HepG2 (cell line): Measurements from ENCODE around the gene OR52W1. TPM values are rescaled to one million over a fixed set of nuclear protein-coding genes. Genes with fewer than 3 reads are reported as not detected.

Experiments used
- ARID3A ChIP-seq: IDR thresholded peaks from 2 replicates; pipeline ENCODE4 v1.6.1; 2012; ENCODE audit warnings: low read depth, low read length, improper control_type of control experiment
- DPF2 ChIP-seq: sonication (generic); formaldehyde crosslinking; IDR thresholded peaks from 2 replicates; pipeline ENCODE4 v1.4.0; 2020; ENCODE audit warnings: mild to moderate bottlenecking, low read depth, missing genetic modification reagents, borderline replicate concordance
- FOXA3 ChIP-seq: IDR thresholded peaks from 2 replicates; pipeline ENCODE4 v1.6.1; 2016; ENCODE audit warnings: missing genetic modification reagents, missing compliant biosample characterization
- FOXO4 ChIP-seq: sonication (generic); formaldehyde crosslinking; conservative IDR thresholded peaks from 2 replicates; pipeline ENCODE4 v1.8.1; 2023; ENCODE audit warnings: missing genetic modification reagents
- GATA4 ChIP-seq: sonication (generic); IDR thresholded peaks from 2 replicates; pipeline ENCODE4 v1.6.1; 2016; ENCODE audit warnings: antibody characterized with exemption, low read depth, borderline replicate concordance
- GATAD2A ChIP-seq: IDR thresholded peaks from 2 replicates; pipeline ENCODE4 v1.6.1; 2016
- GPN1 ChIP-seq: sonication (generic); formaldehyde crosslinking; IDR thresholded peaks from 2 replicates; pipeline ENCODE4 v1.5.1; 2020; ENCODE audit warnings: missing genetic modification reagents, borderline replicate concordance
- GTF3A ChIP-seq: sonication (generic); formaldehyde crosslinking; conservative IDR thresholded peaks from 2 replicates; pipeline ENCODE4 v1.4.0; 2020; ENCODE audit warnings: mild to moderate bottlenecking, missing genetic modification reagents
- KDM5A ChIP-seq: fragments of 200-600 bp; sonication (generic); IDR thresholded peaks from 2 replicates; pipeline ENCODE4 v1.7.0; 2018; ENCODE audit warnings: antibody characterized with exemption, mild to moderate bottlenecking, low read length, borderline replicate concordance
- MYC ChIP-seq: sonication (generic); formaldehyde crosslinking; IDR thresholded peaks from 2 replicates; pipeline ENCODE4 v1.9.0; 2021; ENCODE audit warnings: missing genetic modification reagents, borderline replicate concordance
- NCOA5 ChIP-seq: sonication (generic); formaldehyde crosslinking; IDR thresholded peaks from 2 replicates; pipeline ENCODE4 v1.4.0; 2020; ENCODE audit warnings: missing genetic modification reagents
- NKX3-1 ChIP-seq: sonication (generic); formaldehyde crosslinking; IDR thresholded peaks from 2 replicates; pipeline ENCODE4 v1.5.0; 2020; ENCODE audit warnings: missing genetic modification reagents
- NR2F6 ChIP-seq, 2 experiments: IDR thresholded peaks; 2 replicates each; pipeline ENCODE4 v1.6.1; 2016; ENCODE audit warnings: antibody characterized with exemption in 1 of 2, mild to moderate bottlenecking in 1 of 2
- PBX2 ChIP-seq: IDR thresholded peaks from 2 replicates; pipeline ENCODE4 v1.6.1; 2016; ENCODE audit warnings: control low read depth
- YEATS2 ChIP-seq: sonication (generic); formaldehyde crosslinking; IDR thresholded peaks from 2 replicates; pipeline ENCODE4 v1.4.0; 2020; ENCODE audit warnings: missing genetic modification reagents, borderline replicate concordance
- ZEB1 ChIP-seq: IDR thresholded peaks from 2 replicates; pipeline ENCODE4 v1.6.1; 2012; ENCODE audit warnings: mild to moderate bottlenecking, low read depth, inconsistent platforms; ENCODE audit not compliant: insufficient replicate concordance
- ZFP36L2 ChIP-seq: sonication (generic); formaldehyde crosslinking; IDR thresholded peaks from 2 replicates; pipeline ENCODE4 v1.4.0; 2020; ENCODE audit warnings: missing genetic modification reagents
- ZFP37 ChIP-seq: sonication (generic); formaldehyde crosslinking; IDR thresholded peaks from 2 replicates; pipeline ENCODE4 v1.4.0; 2020; ENCODE audit warnings: missing genetic modification reagents, borderline replicate concordance
- ZMYM3 ChIP-seq: sonication (generic); formaldehyde crosslinking; IDR thresholded peaks from 2 replicates; pipeline ENCODE4 v1.5.1; 2020; ENCODE audit warnings: mild to moderate bottlenecking, missing genetic modification reagents
- ZNF383 ChIP-seq: sonication (generic); formaldehyde crosslinking; IDR thresholded peaks from 2 replicates; pipeline ENCODE4 v1.4.0; 2020; ENCODE audit warnings: missing genetic modification reagents, mild to moderate bottlenecking, borderline replicate concordance
- ZNF563 ChIP-seq: sonication (generic); formaldehyde crosslinking; IDR thresholded peaks from 2 replicates; pipeline ENCODE4 v1.8.0; 2022; ENCODE audit warnings: mild to moderate bottlenecking, moderate library complexity, missing genetic modification reagents
- ZNF572 ChIP-seq: sonication (generic); formaldehyde crosslinking; IDR thresholded peaks from 2 replicates; pipeline ENCODE4 v1.5.1; 2020; ENCODE audit warnings: mild to moderate bottlenecking, missing genetic modification reagents
- ZNF775 ChIP-seq: sonication (generic); formaldehyde crosslinking; IDR thresholded peaks from 2 replicates; pipeline ENCODE4 v1.4.0; 2020; ENCODE audit warnings: missing genetic modification reagents, mild to moderate bottlenecking, moderate library complexity, borderline replicate concordance
- ZSCAN20 ChIP-seq: sonication (generic); formaldehyde crosslinking; IDR thresholded peaks from 2 replicates; pipeline ENCODE4 v1.4.0; 2020; ENCODE audit warnings: missing genetic modification reagents, mild to moderate bottlenecking, borderline replicate concordance
- ZSCAN21 ChIP-seq: sonication (generic); formaldehyde crosslinking; IDR thresholded peaks from 2 replicates; pipeline ENCODE4 v1.8.0; 2022; ENCODE audit warnings: mild to moderate bottlenecking, missing genetic modification reagents, moderate library complexity, borderline replicate concordance
- polyA plus RNA-seq, 8 experiments: library from polyadenylated mRNA; depleted of rRNA in 3 of 8; stranded (reverse) in 7 of 8; unstranded in 1 of 8; fragments of >200 nt; fragmentation: Illumina TruSeq in 4 of 8; extraction: Trizol in 4 of 8; gene quantifications; 2 replicates each; pipeline versions ENCODE4 v1.2.1 to v1.2.3, GENCODE V29; 2011 to 2016; ENCODE audit warnings: low read depth in 4 of 8, missing spikeins in 1 of 8, mixed read lengths in 1 of 8; ENCODE audit not compliant: insufficient read depth in 1 of 8
- total RNA-seq, 5 experiments: library from RNA; depleted of rRNA; stranded (reverse); fragments of >200 nt; fragmentation: Illumina TruSeq; extraction: Trizol; gene quantifications; 2 replicates each; pipeline ENCODE4 v1.2.3, GENCODE V29; 2016; ENCODE audit warnings: low read depth in 1 of 5

The OR52W1 gene
- total and polyA plus RNA-seq, 2 of the 13 experiments (the other 11 are each of a cell fraction or from before 2014, with no cell fraction given) = not detected

- TF ChIP-seq PBX2 (CRISPR knock-in tag) = no peak
- no peak for TF ChIP-seq GPN1 (CRISPR knock-in tag)
- no peak for TF ChIP-seq NR2F6 (IDR thresholded peaks at IDR 0.05)
- no peak for TF ChIP-seq NR2F6 (CRISPR knock-in tag; IDR thresholded peaks at IDR 0.05)
- TF ChIP-seq ZNF775 = no peak
- TF ChIP-seq GATAD2A (CRISPR knock-in tag) = no peak
- no peak for TF ChIP-seq ZFP36L2
- TF ChIP-seq GATA4 = no peak
- TF ChIP-seq GTF3A (CRISPR knock-in tag) = no peak; the same call in 1 of the 2 replicates
- no peak for TF ChIP-seq ZMYM3 (CRISPR knock-in tag)
- TF ChIP-seq ZNF563 = no peak; the same call in 1 of the 2 replicates
- no peak for TF ChIP-seq ZEB1
- TF ChIP-seq ZSCAN21 (CRISPR knock-in tag) = no peak
- no peak for TF ChIP-seq ZFP37 (CRISPR knock-in tag)
- TF ChIP-seq FOXA3 (CRISPR knock-in tag) = peak; percentile 44; the same call in 1 of the 2 replicates
- TF ChIP-seq ZNF383 = no peak
- TF ChIP-seq ZNF572 (CRISPR knock-in tag) = no peak
- no peak for TF ChIP-seq DPF2
- TF ChIP-seq ARID3A = no peak
- peak; percentile 66; the same call in 1 of the 2 replicates for TF ChIP-seq MYC (CRISPR knock-in tag)
- TF ChIP-seq FOXO4 (CRISPR knock-in tag) = no peak
- no peak for TF ChIP-seq NKX3-1 (CRISPR knock-in tag)
- peak; percentile 32; the same call in 1 of the 2 replicates for TF ChIP-seq KDM5A
- TF ChIP-seq ZSCAN20 (CRISPR knock-in tag) = no peak
- TF ChIP-seq NCOA5 = no peak
- TF ChIP-seq YEATS2 (CRISPR knock-in tag) = peak; percentile 47; the same call in 1 of the 2 replicates
Observed at GRCh38 chr11:6234387-6235107, 35.5 kb downstream of the OR52W1 start, which contains the start of gene FHIP1B (continued).
